GM21576 (cell line): ENCODE data around the gene FGF11.

Experiments used
- ATAC-seq: cut with Tn5 transposase; IDR thresholded peaks from one replicate; pipeline ENCODE4 v1.9.1; 2021; ENCODE audit warnings: mild to moderate bottlenecking, moderate library complexity; ENCODE audit not compliant: unreplicated experiment

FGF11 gene

DNA sequence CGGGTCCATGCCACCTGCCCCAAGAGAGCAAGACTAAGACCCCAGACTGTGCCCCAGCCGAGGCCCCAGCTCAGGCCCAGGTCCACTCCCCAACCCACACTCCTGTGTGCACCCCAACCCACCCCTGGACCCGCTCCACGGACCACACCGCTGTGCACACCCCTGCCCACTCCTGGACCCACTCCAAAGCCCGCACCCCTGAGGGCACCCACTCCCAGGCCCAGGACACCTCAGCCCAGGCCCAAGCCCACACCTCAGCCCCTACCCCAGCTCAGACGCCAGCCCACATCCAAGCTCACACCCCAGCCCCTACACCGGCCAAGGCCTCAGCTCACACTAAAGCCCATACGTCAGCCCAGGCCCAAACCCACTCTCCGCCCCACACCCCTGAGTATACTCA, 9.6 kb upstream of the FGF11 start:
- ATAC-seq, result no peak

DNA sequence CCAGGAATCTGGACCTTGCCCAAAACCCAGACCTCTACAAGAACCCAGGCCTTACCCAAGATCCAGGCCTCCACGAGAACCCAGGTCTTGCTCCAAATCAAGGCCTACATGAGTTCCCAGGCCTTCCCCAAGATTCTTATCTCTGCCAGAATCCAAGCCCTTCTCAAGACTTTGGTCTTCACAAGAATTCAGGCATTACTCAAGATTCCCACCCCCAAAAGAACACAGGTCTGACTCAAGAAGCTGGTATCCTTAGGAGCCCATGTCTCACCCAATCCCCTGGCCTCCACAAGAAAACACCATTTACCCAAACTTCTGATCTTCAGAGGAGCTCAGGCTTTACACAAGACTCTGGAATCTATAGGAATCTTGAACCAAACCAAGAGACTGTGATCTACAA, 8.1 kb upstream of the FGF11 start:
- no peak for ATAC-seq

DNA sequence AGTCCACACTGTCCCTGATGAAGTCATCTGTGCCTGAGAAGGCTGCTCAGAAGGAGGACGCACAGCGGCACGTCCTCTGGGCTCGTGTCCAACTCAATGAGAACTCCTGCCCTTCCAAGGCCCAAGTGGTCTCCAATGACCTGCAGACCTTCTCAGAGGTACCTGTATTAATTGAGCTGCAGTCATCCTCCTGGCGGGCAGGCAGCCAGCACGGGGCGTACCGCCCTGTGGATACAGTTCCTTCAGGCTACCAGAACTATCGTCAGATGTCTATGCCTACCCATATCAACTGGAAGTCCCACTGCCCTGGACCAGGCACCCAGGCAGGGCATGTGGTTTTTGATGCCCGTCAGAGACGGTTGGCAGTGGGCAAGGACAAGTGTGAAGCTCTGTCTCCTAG, 7.0 kb upstream of the FGF11 start:
- no peak for ATAC-seq

DNA sequence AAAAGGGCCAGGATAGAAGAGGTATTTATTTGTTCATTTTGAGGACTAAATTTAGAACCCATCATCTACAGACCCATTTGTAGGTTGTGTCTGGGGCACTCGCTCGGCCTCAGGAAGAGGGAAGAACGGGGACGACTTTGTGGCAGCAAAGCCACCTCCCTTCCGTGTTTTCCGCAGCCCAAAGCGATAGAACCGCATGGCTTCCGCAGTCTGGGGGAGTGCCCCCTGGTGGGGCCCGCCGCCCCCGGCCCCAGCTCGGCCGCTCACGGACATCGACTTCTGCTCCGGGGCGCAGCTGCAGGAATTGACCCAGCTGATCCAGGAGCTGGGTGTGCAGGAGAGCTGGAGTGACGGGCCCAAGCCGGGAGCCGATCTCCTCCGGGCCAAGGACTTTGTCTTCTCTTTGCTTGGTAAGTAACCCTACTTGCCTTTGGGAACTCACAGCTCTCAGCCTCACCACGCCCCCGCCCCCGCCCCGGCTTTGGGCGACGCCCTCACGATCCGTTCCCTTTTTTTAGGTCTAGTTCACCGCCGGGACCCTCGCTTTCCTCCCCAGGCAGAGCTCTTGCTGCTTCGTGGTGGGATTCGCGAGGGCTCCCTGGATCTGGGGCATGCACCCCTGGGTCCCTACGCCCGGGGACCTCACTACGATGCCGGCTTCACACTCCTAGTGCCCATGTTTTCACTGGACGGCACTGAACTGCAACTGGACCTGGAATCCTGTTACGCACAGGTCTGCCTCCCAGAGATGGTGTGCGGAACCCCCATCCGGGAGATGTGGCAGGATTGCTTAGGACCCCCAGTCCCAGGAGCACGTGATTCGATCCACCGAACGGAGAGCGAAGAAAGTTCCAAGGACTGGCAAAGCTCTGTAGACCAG, 3.4 kb upstream of the FGF11 start:
- ATAC-seq, result peak; percentile 19

DNA sequence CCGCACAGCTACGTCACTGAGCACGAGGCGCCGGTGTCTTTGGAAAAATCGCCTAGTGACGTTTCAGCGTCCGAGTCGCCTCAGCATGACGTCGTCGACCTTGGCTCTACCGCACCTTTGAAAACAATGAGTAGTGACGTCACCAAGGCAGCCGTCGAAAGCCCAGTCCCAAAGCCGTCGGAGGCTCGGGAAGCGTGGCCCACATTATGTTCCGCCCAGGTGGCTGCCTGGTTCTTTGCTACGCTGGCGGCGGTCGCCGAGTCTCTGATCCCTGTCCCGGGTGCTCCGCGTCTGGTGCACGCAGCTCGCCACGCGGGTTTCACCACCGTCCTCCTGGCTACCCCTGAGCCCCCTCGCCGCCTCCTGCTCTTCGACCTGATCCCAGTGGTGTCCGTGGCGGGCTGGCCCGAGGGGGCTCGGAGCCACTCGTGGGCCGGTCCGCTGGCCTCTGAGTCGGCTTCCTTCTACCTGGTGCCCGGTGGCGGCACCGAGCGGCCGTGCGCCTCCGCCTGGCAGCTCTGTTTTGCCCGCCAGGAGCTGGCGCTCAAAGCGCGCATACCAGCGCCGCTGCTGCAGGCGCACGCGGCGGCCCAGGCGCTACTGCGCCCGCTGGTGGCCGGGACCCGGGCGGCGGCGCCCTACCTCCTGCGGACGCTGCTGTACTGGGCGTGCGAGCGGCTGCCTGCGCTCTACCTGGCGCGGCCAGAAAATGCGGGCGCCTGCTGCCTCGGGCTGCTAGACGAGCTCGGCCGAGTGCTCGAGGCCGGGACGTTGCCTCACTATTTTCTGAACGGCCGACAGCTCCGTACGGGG, 2.5 kb upstream of the FGF11 start:
- ATAC-seq, result peak; percentile 36

DNA sequence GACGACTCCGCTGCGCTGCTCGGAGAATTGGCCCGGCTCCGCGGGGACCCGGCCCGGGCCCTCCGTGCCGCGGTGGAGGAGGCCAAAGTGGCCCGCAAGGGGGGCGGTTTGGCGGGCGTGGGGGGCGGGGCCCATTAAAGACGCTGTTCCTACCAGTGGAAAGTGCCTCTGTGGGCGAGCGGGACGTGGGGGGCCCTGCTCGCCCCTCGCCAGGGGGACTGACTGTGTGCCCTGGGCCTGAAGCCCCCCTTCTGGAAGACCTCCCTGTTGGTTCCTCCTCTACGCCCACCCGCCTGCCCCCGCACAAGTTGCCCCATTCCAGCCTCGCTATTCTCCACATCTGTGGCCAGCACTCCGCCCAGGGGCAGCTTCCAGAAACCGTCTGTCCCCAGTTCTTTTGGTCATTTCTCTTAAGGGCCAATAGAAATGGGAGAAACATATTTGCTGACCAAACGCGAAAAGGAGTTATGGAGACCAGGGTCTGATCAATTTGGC, 1.9 kb upstream of the FGF11 start:
- no peak for ATAC-seq

DNA sequence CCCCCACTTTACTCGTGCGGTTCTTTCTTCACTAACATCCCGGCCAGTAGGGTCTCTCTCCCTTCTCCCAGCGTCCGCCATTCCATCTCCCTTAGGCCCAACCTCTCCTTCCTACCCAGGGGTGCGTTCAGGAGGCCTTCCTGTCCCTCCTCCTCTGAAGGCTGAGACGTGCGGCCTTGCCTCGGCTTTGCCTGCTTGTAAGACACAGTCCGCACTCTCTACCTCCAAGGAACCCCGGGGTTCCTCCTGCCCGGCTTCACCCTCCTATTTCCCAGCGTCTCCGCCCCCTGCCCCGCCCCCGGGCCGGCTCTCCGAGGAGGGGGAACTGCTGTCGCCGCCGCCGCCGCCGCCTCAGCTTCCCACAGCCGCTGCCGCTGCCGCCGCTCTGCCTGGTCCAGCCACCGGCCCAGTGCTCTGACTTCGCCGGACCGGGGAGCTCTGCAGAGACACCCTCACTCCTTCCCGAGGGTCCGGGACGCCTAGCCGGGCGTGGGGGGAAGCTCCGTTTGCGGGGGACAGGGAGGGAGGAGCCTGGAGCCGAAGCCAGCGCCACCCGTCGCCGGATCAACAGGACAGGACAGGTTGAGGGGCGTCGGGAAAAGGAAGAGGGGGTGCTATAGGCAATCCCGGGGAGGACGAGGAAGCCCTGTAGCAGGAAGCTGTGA, 1.2 kb upstream of the FGF11 start:
- no peak for ATAC-seq

DNA sequence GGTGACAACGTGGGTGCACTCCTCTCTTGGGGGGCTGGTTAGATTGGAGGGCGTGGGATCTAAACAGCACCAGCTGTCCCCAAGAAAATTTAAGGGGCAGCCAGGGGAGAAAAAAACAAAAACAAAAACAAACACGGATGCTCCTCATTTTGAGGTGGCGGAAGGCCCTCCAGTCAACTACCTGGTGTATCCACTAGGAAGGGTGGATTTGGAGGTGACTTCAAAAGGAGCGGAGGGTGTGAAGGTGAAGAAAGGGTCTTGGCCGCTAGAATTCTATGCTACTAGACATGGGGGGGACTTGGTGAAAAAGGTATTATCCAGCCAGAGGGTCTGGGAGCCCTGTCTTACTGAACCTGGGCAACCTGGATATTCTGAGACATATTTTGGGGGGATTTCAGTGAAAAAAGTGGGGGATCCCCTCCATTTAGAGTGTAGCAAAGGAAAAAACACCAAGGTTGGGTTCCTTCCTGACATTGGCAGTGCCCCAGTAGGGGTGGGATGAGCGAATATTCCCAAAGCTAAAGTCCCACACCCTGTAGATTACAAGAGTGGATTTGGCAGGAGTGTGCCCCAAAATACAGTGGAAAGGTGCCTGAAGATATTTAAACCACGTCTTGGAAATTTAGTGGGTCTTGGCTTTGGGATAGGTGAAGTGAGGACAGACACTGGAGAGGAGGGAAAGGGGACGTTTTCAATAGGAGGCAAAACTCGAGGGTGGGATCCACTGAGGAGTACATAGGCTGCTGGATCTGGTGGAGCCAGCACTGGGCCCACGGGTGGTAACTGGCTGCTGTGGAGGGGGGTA, 454 bp upstream of the FGF11 start:
- ATAC-seq, result no peak

DNA sequence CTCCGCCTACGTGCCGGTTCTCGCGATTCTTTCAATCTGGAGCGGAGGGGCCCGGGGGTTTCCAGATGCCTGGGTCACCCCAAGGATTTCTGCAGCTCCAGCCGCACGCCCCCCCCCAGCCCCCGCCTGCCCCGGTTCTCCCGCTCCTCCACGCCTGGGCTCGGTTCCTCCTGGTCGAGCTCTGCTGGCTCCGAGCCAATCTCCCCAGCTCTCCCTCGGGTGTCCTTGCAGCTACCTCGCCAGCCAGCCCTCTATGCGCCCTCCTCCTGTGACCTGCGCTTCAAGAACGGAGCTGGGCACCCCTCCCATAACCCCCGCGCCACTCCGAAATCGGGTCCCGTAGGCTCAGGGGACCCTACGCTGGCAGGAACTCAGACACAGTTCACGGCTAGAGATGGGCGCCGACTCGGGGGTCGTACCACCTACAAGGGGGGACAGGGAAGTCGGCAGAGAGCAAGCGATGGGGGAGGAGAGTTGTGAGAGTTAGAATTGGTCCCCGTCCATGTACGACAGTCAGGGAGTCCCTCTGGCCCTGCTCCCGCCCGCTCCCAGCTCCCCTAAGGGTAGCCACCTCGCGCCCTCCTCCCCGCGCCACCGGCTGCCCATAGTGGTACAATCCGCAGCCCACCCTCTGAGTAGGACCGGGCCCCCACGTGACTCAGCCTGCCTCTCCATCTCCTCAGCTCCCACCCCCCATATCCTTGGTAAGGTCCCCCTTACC, 961 bp downstream of the FGF11 start:
- no peak for ATAC-seq

DNA sequence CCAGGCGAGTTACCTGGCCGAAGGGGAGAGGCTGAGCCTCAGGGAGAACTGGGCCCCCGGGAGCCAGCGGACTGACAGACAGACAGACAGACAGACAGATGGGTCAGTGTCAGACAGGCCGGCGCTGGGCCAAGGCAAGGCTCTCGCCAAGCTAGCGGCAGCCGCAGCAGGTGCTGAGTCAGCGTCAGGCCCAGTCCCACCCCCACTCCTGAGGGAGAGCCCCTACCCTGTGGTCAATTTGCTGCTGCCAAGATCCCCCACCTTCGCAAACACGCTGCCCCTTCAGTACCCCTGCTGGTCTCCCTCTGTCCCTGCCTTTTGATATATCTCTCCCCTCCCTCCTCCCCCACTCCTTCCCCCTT, 1.5 kb downstream of the FGF11 start:
- no peak for ATAC-seq

DNA sequence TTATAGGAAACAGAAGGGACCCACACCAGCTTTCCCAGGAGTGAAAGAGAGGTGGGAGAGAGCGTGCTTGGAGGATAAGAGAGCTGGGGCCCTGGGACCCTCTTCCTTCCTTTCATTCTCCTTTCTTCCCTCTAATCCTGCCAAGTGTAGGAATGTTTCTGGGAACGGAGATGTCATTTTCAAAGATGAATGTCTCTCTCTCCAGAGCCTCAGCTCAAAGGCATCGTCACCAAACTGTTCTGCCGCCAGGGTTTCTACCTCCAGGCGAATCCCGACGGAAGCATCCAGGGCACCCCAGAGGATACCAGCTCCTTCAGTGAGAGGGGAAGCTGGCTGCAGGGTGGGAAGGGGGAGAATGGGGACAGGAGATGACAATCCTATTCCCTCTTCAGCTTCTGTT, 2.0 kb downstream of the FGF11 start:
- no peak for ATAC-seq

DNA sequence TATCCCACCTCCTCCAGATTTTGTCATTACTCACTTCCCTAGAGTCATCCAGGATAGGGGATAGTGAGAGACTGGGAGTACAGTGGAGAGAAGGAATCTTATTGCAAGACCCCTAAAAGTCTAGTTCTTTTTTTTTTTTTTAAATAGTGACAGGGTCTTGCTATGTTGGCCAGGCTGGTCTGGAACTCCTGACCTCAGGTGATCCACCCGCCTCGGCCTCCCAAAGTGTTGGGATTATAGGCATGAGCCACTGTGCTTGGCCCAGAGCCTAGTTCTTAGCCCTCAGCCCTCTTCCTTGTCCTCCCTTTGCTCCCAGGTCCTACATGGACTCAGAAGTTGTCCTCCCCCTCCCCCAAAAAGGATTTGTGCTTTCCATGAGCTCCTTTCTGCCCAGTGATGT, 2.8 kb downstream of the FGF11 start:
- ATAC-seq, result no peak

DNA sequence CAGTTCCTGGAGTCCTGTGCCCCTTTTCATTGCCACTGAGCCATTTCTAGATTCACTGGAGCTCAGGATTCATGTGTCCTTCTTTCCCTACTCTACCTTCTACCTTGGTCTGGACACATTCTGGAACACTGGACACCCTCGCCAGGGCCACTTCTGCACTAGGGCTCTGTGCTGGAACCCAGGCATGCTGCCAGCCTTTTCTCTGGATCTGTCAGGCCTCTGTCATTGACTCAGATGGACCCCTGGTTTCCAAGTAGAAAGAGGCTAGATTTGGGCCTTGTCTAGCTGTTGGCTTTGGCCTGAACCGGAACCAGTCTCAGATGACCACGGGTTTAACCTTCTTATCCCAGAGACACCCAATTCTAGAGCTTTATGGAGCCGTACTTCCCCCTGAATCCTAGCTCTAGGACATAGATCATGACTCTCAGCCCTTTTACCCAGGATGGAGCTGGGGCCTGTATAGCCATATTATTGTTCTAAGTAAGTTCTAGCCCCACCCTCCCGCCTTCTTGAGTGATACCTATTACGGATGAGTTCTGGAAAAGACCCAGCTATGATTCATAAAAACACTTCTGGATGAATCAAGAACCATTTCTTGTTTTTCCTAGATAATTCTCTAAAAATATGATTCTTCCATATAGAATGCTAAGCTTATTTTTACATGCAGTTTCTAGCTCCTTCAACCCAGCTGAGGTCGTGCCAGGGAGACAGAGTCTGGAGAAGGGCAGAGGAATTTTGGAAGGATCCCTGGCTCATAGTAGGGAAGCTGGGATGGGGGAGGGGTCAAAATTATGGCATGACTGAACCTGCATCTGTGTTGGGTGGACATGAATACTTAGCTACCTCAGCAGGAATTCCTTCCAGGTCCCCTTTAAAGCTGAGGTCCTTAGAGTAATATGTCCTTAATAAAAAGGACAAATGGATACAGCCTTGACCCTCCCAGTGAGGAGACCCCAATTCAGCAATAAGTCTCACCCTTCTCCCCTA, 4.5 kb downstream of the FGF11 start:
- ATAC-seq, result no peak

DNA sequence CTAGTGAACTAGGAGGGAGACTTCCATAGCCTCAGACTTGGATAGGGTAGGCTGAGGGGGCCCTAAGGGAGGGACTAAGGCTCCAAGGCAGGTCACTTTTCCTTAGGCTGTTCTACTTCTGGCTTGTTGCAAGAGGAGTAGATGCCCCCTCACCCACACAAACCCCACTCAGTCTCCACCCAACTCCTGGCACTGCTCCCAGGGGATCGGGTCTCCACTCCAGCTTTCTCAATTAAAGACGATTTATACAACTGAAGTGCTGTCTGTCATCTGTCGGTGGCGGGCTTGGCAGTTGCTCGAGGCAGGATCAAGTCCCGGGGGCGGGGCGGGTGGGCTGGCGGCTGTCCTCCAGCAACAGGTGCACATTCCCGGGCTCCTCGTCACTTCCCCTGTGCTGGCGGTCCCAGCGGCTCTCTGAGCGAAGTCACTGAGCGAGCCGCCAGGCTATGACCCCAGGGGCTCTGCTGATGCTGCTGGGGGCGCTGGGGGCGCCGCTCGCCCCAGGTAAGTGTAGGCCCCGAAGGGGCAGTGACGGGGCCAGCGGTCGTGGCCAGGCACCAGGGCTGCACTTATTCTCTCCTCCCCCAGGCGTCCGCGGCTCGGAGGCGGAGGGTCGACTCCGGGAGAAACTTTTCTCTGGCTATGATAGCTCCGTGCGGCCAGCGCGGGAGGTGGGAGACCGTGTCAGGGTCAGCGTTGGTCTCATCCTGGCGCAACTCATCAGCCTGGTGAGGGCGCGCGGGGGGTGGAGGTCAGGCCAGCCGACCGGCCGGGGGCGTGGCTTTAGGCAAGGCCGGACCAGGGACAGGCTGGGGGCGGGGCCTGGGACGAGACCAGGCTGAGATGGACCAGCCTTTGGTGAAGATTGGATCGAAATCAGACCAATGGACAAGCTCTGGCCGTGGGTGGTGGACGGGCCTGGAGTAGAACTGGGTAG, 5.6 kb downstream of the FGF11 start, which contains the start of gene CHRNB1:
Gene CHRNB1 (plus strand): TSS at position 380 of the 937 bp plus-strand sequence. CDS start 67 bp downstream, at position 447.
- no peak for ATAC-seq

DNA sequence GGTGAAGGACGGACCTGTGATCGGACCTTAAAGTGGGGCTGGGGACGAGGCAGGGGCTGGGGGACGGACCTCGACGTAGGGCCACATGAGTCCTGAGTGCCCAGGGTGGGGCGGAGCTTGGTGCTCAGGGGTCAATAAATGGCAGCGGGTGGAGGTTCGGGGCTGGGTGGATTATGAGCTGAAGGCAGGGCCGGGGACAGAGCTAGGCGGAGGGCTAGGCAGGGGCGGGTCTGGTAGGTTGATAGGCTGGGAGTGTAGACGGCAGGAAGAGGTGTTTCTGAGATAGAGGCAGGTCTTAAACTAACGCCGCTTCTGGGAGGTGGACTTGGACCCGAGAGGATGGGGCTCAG, 6.3 kb downstream of the FGF11 start:
- ATAC-seq, result no peak

DNA sequence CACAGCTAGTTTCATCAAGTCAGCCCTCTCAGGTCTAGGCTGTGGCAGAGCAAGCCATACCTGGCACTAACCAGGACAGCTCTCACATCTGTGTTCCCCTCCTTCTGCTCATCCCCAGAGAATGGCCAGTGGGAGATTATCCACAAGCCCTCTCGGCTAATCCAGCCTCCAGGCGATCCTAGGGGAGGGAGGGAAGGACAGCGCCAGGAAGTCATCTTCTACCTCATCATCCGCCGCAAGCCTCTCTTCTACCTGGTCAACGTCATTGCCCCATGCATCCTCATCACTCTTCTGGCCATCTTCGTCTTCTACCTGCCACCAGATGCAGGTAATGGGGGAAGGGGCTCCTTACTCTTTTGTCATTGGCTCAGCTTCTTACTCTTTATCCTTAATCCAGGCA, 9.1 kb downstream of the FGF11 start:
- no peak for ATAC-seq

DNA sequence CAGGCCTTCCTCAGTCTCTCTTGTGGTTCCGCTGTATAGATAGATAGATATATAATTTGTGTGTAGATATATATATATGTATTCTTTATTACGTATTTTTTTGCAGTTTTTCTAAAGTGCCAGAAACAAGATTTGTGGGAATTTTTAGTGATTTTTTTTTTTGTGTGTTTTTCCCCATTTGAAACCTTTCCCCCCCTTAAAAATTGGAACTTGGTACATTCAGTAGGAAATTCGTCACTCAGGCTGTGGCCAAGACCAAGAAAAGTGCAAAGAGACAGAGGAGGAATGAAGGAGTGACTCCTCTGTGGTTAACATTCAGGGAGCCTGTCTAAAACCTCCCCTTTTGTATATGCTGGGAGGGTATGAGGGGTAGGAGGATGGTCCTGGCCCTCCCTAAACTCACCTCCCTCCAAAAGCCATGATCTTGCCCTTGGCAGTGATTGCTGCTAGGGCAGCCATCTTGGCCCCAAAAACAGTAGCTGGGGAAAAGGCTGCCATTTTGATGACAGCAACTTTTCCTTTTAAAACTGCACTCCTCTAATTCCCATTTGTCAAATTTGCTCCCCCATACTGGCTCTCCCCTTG, 20.7 kb downstream of the FGF11 start:
- no peak for ATAC-seq
